ENCODE results near the gene ELP5. TPM values are rescaled to one million over a fixed set of nuclear protein-coding genes. Genes with fewer than 3 reads are reported as not detected.
A peak's percentile ranks its signal among the peaks of the same experiment; 100 is the strongest.

ELP5 gene
- total RNA-seq, 1 donor from 2014 or later, result 36.9 TPM

DNA sequence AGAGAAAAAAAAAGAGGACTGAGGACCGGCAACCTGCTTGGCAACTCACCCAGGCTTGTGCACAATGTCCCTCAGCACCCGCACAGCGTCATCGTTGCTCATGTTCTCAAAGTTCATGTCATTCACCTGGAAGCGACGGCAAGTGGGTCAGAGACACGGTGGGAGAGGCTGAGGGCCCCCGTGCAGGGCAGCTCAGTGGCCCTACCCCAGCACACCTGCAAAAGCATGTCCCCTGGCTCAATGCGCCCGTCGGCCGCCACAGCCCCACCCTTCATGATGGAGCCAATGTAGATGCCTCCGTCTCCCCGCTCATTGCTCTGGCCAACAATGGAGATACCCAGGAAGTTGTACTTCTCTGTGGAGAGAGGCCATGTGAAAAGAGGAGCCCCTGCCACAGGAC lies 23.1 kb upstream of the ELP5 start:
- no peak for TF ChIP-seq CTCF (IDR thresholded peaks at IDR 0.05; ENCODE audit: unreplicated experiment)
- no peak for DNase-seq (ENCODE audit: low spot score)
- Mint-ChIP-seq H3K4me3 (ENCODE audit: unreplicated experiment) (peak overlapping the region; percentile 25), H3K4me1 (ENCODE audit: unreplicated experiment) (peaks cover 17% of the 10 kb centered on the region), H3K9me3 (ENCODE audit: unreplicated experiment) (no peaks in the 10 kb centered on the region), H3K36me3 (ENCODE audit: low read depth, unreplicated experiment) (peaks cover 36% of the 10 kb centered on the region), H3K27ac (ENCODE audit: unreplicated experiment) (no peak overlapping the region), H3K27me3 (ENCODE audit: unreplicated experiment) (peaks cover 20% of the 10 kb centered on the region)

DNA sequence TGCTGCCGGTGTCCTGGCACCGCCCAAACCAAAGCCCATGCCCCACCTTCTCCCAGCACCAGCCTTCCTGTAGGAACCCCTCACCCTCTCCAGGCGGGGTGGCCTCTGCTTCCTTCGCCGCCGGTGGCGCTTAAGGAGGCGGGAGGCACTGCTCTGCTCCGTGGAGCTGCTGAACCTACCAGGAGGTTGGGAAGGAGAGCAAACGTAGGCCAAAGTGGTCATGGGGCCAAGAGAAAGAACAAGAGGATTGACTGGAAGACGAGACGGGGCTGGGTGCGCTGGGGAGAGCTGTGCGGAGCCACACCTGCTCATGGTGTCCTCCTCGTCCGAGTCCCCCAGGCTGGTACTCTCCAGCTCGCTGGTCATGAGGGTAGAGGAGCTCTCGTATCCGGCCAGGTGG lies 22.5 kb upstream of the ELP5 start:
- Mint-ChIP-seq H3K4me3 (ENCODE audit: unreplicated experiment) (peak overlapping the region; percentile 18), H3K9me3 (ENCODE audit: unreplicated experiment) (no peaks in the 10 kb centered on the region), H3K4me1 (ENCODE audit: unreplicated experiment) (peaks cover 17% of the 10 kb centered on the region), H3K27ac (ENCODE audit: unreplicated experiment) (no peak overlapping the region), H3K36me3 (ENCODE audit: low read depth, unreplicated experiment) (peaks cover 36% of the 10 kb centered on the region), H3K27me3 (ENCODE audit: unreplicated experiment) (peaks cover 21% of the 10 kb centered on the region)
- TF ChIP-seq CTCF (IDR thresholded peaks at IDR 0.05; ENCODE audit: unreplicated experiment), result no peak
- no peak for DNase-seq (ENCODE audit: low spot score)

- no peak for TF ChIP-seq CTCF (IDR thresholded peaks at IDR 0.05; ENCODE audit: unreplicated experiment)
- DNase-seq (ENCODE audit: low spot score), result no peak
- Mint-ChIP-seq H3K27me3 (ENCODE audit: unreplicated experiment) (peaks cover 24% of the 10 kb centered on the region), H3K4me1 (ENCODE audit: unreplicated experiment) (peaks cover 25% of the 10 kb centered on the region), H3K9me3 (ENCODE audit: unreplicated experiment) (no peaks in the 10 kb centered on the region), H3K27ac (ENCODE audit: unreplicated experiment) (no peak overlapping the region), H3K4me3 (ENCODE audit: unreplicated experiment) (peak overlapping the region; percentile 68), H3K36me3 (ENCODE audit: low read depth, unreplicated experiment) (peaks cover 57% of the 10 kb centered on the region)
These were observed 19.9 kb upstream of the ELP5 start for GRCh38 chr17:7232114-7232513.

GRCh38 chr17:7233701-7234082 lies 18.3 kb upstream of the ELP5 start:
- Mint-ChIP-seq H3K27me3 (ENCODE audit: unreplicated experiment) (peaks cover 27% of the 10 kb centered on the region), H3K36me3 (ENCODE audit: low read depth, unreplicated experiment) (peaks cover 51% of the 10 kb centered on the region)
- DNase-seq (ENCODE audit: low spot score), result no peak

More at GRCh38 chr17:7233701-7234082, 18.3 kb upstream of the ELP5 start:
- no peaks in the 10 kb centered on the region for H3K9me3 Mint-ChIP-seq (ENCODE audit: unreplicated experiment)
- peak overlapping the region; percentile 86 for H3K27ac Mint-ChIP-seq (ENCODE audit: unreplicated experiment)
- H3K4me1 Mint-ChIP-seq (ENCODE audit: unreplicated experiment), result peaks cover 28% of the 10 kb centered on the region
- TF ChIP-seq CTCF (IDR thresholded peaks at IDR 0.05; ENCODE audit: unreplicated experiment), result no peak
- H3K4me3 Mint-ChIP-seq (ENCODE audit: unreplicated experiment), result peak overlapping the region; percentile 99
